WTC11 (cell line): ENCODE data around the gene DSG3.

Experiments used
- CTCF ChIP-seq: fragments of 200-600 bp; IDR thresholded peaks from 2 replicates; pipeline ENCODE4 v1.8.0; 2022; ENCODE audit warnings: antibody characterized with exemption
- HMGXB4 ChIP-seq: sonication (generic); formaldehyde crosslinking; IDR thresholded peaks from 2 replicates; pipeline ENCODE4 v1.8.1; 2023; ENCODE audit warnings: mild to moderate bottlenecking, moderate library complexity, missing genetic modification reagents
- JUN ChIP-seq: sonication (generic); formaldehyde crosslinking; IDR thresholded peaks from 2 replicates; pipeline ENCODE4 v1.8.0; 2023; ENCODE audit warnings: mild to moderate bottlenecking, missing genetic modification reagents

GRCh38 chr18:31482051-31482450 lies 34.5 kb downstream of the DSG3 start:
- TF ChIP-seq CTCF = no peak
- TF ChIP-seq HMGXB4 = no peak
- no peak for TF ChIP-seq JUN (CRISPR knock-in tag)
